Superior temporal gyrus (tissue), 1 donor: ENCODE measurements around the gene ZNF765.
"Not testable (repeated sequence)": the region's sequence is repeated elsewhere in the genome, so short reads cannot be mapped to it uniquely, and the experiment has no call there.

Experiments
- DNase-seq: peaks from one replicate; pipeline ENCODE4 v3.0.0-alpha.2; 2016; ENCODE audit errors: extremely low spot score

Gene ZNF765

DNA sequence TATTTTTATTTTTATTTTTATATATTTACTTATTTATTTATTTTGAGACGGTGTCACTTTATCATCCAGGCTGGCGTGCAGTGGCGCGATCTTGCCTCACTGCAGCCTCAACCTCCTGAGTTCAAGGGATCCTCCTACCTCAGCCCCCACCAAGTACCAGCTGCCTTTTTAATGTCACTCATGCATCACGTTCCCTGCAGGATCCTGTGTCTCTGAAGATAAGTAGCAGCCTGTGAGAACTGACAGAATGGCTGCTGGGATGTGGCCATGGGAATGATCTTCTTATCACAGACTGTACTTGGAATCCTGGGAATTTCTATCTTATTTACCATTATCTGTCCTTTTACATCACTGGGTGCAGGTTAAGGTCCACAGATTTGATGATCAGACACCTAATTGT lies 27.6 kb downstream of the ZNF765 start:
- DNase-seq = no peak

DNA sequence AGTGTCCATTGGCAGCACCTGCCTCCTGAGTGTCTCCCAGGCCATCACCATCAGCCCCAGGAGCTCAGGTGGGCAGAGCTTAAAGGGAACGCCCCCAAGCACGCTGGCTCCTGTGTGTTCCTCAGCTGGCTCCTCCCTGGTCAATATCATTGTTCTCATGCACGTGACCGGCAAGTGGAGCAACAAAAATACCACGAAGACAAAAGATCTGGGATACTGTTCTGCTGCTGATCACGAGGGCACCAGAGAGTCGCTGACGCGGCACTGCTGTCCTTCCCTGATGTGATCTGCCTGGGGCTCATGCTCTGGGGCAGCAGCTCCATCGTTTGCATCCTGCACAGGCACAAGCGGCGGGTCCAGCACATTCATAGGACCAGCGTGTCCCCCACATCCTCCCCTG lies 28.1 kb downstream of the ZNF765 start:
- DNase-seq = not testable (repeated sequence)

DNA sequence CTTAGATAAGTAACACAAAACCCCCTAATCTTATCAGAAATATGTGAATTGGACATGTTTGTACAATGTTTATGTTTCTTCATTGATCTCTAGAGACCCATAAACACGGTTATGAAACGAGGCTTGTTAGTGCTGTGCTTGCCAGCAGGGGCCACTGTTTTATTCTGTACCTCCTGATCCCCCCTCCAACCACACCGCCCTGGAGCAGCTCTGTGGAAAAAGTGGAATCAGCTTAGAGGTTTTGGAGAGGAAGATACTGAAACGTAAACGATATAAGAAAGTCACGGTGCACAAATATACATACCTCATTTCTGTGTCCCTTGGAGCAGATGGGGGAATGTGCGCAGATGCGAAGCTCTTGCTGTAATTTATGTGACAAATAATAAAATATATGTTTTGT lies 28.7 kb downstream of the ZNF765 start:
- not testable (repeated sequence) for DNase-seq

DNA sequence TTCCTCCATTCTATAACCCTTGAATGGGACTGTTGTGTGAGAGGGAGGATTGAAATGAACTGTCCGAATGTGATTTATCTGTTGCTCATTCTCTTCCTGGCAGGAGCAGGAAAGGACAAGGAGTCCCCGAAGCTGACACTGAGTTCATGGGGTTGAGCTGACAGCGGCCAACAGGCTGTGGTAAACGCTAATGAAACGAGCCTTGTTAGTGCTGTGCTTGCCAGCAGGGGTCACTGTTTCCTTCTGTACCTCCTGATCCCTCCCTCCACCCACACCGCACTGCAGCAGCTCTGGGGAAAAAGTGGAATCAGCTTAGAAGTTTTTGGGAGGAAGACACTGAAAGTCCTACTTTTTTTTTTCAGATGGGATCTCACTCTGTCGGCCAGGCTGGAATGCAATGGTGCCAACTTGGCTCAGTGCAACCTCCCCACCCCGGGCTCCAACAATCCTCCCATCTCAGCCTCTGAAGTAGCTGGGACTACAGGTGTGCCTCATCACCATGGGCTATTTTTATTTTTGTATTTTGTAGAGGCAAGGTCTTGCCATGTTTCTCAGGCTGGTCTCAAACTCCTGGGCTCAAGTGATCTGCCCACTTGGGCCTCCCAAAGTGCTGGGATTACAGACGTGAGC lies 30.1 kb downstream of the ZNF765 start:
- DNase-seq = peak; percentile 89

DNA sequence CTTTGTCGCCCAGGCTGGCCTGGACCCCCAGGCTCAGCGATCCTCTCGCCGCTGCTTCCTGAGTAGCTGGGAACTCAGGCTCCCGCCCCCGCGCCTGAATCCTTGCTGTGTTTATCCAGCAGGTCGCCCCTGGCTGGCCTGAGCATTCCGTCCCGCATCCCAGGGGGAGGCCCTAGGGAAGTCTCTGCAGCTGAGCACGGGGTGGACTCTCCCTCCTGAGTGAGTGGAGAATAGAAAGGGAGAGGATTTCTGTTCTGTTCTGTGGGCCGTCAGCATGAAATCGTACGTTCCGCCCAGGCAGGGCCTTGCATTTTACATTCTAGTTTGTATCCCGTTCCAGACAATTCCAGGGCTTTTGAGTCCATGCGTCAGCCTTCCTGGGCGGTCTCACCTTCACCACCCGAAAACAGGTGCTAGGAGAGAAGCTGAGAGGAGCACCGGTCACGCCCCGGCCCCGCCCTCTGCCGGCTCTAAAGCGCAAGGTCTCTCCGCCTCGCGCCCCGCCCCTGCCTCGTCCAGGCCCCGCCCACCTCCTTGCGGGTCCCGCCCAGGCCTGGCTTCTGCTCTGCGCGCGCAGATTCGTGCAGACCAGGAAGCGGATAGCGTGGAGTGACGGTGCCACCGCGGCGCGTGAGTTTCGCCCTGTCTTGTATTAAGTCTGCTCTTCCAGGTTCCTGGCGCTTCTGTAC lies 36.6 kb downstream of the ZNF765 start, which contains the start of gene ZNF761:
Gene ZNF761, plus strand, starts transcription at position 586 of the 689 bp plus-strand sequence. CDS start 15,285 bp downstream, outside the sequence.
- peak; percentile 91 for DNase-seq

DNA sequence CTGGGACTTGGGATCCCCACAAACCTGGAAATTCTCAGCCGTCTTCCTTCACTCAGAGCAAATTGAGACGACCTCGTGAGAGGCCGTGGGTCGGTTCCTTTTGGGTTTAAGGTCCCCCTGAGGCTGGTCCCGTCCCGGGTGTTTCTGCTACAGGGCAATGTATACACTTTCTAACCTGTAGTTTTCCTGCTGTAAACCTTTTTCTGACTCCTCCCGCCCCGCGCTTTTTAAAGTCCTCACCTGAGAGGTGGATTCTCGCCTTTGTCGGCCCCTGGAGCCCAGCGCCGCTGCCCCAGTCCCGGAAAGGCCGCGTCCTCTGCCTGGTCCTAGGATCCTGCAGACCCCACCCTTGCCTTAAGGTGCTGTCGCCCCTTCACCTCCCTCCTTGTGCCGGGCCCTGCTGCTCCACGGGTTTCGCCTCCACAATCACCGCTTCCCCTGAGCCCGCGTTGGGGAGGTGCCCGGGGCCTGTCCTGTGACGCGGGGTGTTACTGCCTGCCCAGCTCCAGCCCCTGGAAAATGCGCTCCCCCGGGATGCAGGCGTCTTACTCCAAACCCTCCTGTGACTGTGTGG lies 37.2 kb downstream of the ZNF765 start:
- DNase-seq = no peak

DNA sequence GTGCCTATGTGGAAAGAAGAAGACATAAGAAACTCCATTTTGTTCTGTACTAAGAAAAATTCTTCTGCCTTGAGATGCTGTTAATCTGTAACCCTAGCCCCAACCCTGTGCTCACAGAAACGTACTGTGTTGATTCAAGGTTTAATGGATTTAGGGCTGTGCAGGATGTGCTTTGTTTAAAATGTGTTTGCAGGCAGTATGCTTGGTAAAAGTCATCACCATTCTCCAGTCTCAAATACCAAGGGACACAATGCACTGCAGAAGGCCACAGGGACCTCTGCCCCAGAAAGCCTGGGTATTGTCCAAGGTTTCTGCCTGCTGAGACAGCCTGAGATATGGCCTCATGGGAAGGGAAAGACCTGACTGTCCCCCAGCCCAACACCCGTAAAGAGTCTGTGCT lies 48.9 kb downstream of the ZNF765 start:
- DNase-seq = not testable (repeated sequence)

DNA sequence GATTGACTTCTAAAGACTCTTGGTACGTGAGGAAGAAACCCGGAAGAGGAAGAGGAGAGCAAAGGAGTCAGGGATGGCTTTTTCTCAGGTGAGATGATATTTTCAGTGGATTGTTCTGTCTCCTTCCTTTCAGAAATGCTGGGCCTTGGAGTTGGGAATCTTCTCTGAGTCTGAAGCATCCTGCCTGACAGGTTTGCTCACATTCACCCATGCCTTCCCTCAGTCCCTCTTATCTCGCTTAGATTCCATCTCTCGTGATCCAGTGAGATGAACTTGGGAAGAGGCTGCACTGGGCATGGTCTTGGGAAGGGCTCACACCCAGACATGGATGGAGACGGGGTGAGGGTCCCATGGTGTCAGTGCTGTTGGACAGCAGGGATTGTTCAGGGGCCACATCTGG lies 52.2 kb downstream of the ZNF765 start:
- DNase-seq = not testable (repeated sequence)

DNA sequence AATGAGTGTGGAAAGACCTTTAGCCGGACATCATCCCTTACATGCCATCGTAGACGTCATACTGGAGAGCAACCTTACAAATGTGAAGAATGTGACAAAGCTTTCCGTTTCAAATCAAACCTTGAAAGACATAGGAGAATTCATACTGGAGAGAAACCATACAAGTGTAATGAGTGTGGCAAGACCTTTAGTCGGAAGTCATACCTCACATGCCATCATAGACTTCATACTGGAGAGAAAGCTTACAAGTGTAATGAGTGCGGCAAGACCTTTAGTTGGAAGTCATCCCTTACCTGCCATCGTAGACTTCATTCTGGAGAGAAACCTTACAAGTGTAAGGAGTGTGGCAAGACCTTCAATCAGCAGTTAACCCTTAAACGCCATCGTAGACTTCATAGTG lies 60.9 kb downstream of the ZNF765 start:
- DNase-seq = no peak

DNA sequence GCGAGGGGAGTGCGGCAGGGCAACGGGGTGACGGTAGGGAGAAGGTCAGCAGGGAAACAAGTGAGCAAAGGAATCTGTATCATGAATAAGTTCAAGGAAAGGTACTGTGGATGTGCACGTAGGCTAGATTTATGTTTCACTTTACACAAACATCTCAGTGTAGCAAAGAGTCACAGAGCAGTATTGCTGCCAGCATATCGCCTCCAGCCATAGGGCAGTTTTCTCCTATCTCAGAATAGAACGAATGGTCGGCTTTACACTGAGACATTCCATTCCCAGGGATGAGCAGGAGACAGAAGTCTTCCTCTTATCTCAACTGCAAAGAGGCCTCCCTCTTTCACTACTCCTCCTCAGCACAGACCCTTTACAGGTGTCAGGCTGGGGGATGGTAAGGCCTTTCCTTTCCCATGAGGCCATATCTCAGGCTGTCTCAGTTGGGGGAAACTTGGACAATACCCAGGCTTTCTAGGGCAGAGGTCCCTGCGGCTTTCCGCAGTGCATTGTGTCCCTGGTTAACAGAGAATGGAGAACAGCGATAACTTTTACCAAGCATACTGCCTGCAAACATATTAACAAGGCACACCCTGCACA lies 65.3 kb downstream of the ZNF765 start:
- DNase-seq = not testable (repeated sequence)

DNA sequence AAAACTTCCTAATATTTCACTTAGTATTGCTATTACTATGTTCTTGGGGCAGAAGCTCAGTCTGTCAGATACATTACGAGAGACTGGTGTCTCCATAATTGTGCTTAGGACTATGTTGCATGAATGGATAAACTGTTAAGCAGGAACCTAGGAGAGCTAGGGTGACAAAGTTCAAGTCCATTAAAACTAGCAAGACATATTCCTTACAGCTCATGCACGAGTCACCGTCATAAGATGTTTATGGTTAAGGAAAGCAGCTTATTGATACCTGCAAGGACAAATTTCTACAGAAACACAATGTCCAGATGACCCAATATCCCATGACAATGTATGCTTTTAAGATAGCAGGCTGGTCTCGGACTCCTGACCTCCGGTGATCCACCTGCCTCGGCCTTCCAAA lies 66.9 kb downstream of the ZNF765 start:
- DNase-seq = no peak

DNA sequence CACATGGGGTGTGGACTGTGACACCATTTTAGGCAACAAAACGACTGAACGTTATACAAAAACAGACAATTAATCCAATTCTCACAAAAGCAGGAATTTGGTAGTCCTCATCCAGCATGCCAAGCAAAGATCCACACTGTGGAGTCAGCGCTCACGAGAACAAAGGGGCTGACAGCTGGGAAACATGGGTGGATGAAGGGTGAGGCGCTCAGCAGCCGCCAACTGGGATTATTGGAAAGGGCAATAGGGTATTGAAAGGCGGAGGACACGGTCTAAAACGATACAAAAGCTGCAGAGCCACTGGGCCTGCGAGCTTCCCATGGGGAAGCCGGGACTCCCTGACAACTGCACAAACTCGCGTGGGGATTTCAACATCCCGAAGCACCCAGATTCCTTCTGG lies 67.9 kb downstream of the ZNF765 start:
- DNase-seq = peak; percentile 6

DNA sequence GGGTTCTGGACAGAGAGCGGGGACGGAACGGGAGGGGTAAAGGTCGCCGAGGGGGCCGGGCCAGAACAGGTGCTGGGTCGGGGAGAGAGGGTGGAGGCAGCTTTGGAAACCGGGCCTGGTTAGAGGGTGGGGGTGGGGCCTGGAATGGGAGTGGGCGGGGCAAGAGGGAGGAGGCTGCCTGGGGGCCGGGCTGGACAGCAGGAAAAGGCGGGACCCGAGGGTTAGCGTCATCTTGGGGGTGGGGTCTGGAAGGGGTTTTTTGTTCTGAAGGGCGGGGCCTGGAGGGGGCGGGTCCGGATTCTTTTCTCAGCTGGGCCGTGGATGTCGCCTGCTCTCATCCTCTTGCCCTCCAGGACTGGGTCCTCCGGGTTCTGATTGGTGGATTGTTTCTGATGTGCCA lies 68.3 kb downstream of the ZNF765 start:
- peak; percentile 62 for DNase-seq

DNA sequence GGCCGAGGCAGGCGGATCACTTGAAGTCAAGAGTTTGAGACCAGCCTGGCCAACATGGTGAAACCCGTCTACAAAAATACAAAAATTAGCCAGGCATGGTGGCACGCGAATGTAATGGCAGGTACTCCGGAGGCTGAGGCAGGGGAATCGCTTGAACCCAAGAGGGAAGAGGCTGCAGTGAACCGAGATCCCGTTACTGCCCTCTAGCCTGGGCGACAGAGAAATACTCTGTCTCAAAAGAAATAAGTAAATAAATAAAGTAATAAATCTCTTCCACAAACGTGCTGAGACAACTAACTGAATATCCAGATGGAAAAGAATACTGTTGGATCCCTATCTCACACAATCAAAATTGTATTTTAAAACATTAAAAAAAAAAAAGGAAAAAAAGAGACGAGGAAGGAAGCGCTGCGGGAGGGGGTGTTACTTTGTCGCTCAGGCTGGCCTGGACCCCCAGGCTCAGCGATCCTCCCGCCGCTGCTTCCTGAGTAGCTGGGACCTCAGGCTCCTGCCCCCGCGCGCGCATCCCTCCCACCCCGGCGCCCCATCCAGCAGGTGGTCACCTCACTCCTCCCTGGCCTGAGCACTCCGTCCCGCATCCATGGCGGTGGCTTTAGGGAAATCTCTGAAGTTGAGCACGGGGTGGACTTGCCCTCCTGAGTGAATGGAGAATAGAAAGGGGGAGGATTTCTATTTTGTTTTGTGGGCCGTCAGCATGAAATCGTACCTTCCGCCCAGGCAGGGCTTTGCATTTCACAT lies 72.0 kb downstream of the ZNF765 start:
- no peak for DNase-seq

DNA sequence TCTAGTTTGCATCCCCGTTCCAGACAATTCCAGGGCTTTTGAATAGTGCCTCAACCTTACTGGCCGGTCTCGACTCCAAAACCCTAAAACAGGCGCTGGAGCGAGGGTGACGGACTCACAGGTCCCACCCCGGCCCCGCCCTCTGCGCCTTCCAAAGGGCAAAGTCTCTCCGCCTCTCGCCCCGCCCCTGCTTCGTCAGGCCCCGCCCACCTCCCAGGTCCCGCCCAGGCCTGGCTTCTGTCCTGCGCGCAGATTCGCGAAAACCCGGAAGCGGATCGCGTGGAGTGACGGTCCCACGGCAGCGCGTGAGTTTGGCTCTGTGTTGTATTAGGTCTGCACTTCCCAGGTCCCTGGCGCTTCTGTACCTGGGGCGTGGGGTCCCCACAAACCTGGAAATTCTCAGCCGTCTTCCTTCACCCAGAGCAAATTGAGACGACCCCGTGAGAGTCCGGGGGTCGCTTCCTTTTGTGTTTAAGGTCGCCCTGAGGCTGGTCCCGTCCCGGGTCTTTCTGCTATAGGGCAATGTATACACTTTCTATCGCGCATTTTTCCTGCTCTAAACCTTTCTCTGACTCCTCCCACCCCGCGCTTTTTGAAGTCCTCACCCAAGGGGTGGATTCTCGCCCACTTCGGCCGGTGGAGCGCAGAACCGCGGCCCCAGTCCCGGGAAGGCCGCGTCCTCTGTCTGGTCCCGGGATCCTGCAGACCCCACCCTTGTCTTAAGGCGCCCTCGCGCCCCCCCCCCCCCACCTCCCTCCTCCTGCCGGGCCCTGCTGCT lies 72.7 kb downstream of the ZNF765 start, which contains the start of gene ZNF813:
Gene ZNF813, plus strand, starts transcription at position 249 of the 778 bp plus-strand sequence. CDS start 16,090 bp downstream, outside the sequence.
- peak; percentile 83 for DNase-seq

DNA sequence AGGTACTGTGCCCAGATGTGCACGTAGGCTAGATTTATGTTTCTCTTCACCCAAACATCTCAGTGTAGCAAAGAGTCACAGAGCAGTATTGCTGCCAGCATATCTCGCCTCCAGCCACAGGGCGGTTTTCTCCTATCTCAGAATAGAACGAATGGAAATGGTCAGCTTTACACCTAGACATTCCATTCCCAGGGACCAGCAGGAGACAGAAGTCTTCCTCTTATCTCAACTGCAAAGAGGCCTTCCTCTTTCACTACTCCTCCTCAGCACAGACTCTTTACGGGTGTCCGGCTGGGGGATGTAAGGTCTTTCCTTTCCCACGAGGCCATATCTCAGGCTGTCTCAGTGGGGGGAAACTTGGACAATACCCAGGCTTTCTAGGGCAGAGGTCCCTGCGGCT lies 73.7 kb downstream of the ZNF765 start:
- not testable (repeated sequence) for DNase-seq

DNA sequence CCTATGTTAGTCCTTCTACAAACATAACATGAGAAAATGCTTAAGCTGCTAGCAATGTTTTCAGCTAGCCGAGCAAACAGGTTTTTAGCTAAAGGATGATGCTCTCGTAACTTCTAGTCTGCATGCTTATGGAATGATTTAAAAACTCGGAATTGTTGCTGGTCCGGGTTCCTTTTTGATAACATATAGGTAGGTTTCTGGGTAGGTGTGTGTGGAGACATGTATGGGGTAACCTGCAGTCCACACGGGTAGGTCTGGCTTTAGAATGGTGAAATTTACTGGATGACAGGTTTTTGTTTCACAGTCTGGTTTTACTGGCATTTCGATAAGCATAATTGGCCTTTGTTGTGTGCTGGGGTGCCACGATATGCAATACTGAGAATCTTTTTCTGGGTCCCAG lies 77.0 kb downstream of the ZNF765 start:
- no peak for DNase-seq

DNA sequence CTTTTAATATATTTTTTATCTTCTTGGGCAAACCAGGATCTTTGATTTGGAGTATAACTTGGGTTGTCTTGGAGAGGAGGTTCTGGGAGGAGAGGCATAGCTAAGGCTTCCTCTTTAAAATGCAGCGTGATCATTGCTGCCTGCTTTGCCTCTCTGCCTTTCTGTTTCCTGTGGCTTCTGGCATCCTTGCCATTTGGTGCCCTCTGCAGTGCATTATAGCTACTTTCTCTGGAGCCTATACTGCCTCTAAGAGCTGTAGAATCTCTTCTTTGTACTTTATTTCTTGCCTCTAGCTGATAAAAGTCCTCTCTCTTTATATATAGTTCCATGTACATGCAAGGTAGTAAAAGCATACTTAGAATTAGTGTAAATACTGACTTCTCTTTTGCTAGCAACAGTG lies 79.9 kb downstream of the ZNF765 start:
- DNase-seq = not testable (repeated sequence)

DNA sequence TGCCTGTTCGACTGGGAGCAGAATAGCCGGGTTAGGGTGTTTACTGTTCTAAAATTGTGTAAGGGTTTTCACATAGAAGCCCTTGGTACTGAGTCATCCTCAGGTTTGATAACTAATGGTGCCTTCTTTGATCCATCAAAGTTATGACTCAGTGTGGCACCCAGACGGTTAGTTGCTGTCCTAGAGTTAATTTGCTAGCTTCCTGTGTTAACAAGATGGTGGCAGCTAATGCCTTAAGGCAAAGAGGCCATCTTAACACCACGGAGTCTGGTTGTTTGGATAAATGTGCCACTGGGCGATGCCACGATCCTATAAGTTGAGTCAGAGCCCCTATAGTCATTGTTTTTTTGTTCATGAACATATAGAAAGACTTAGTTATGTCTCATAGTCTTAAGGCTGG lies 80.5 kb downstream of the ZNF765 start:
- DNase-seq = not testable (repeated sequence)
